NCI-H226 (cell line): ENCODE results near the gene SEMA3B.
A peak's percentile ranks its signal among the peaks of the same experiment; 100 is the strongest.

ENCODE experiments used
- DNase-seq: peaks from one replicate; pipeline ENCODE4 v3.0.0-alpha.2; 2015

Gene SEMA3B

GRCh38 chr3:50319181-50319893 lies 50.4 kb downstream of the SEMA3B start:
- DNase-seq: no peak

GRCh38 chr3:50319894-50320625 lies 51.1 kb downstream of the SEMA3B start:
- DNase-seq: no peak

GRCh38 chr3:50320853-50321335 lies 51.9 kb downstream of the SEMA3B start:
- DNase-seq: no peak

GRCh38 chr3:50321336-50322114 lies 52.6 kb downstream of the SEMA3B start:
- peak; percentile 69 for DNase-seq

GRCh38 chr3:50322115-50322385 lies 53.1 kb downstream of the SEMA3B start:
- DNase-seq: no peak

GRCh38 chr3:50322386-50323091 lies 53.6 kb downstream of the SEMA3B start, which contains the start of gene HYAL2:
Gene HYAL2 (minus strand): TSS chr3:50322745. CDS start chr3:50320489, 2,256 bp downstream.
- DNase-seq: no peak

GRCh38 chr3:50323092-50323600 lies 54.2 kb downstream of the SEMA3B start:
- no peak for DNase-seq

- no peak for DNase-seq
Observed at GRCh38 chr3:50323614-50324199, 54.8 kb downstream of the SEMA3B start.

GRCh38 chr3:50324351-50325112 lies 55.6 kb downstream of the SEMA3B start:
- DNase-seq: no peak

- no peak for DNase-seq
Observed at GRCh38 chr3:50325113-50325480, 56.1 kb downstream of the SEMA3B start.

- DNase-seq: no peak
Observed at GRCh38 chr3:50325497-50326181, 56.7 kb downstream of the SEMA3B start.

- no peak for DNase-seq
Observed at GRCh38 chr3:50326182-50326541, 57.2 kb downstream of the SEMA3B start.

- DNase-seq: no peak
Observed at GRCh38 chr3:50327129-50327528, 58.2 kb downstream of the SEMA3B start.
